D721Med (cell line): ENCODE data around the gene SPACA6.

Source experiments
- DNase-seq: peaks from one replicate; pipeline ENCODE4 v3.0.0; 2011; ENCODE audit warnings: low spot score; ENCODE audit not compliant: insufficient read length
- FAIRE-seq: peaks from 2 replicates; lab custom pipeline; 2011; peaks lifted over from hg19 to GRCh38; lab: Jason Lieb, UNC
- TF ChIP-seq, protein P1 (sequence below): IDR thresholded peaks from 2 replicates; pipeline ENCODE4 v1.5.1; 2012; ENCODE audit warnings: mild to moderate bottlenecking, control low read depth; ENCODE audit not compliant: insufficient read depth; ENCODE audit errors: missing control alignments

SPACA6 gene

DNA sequence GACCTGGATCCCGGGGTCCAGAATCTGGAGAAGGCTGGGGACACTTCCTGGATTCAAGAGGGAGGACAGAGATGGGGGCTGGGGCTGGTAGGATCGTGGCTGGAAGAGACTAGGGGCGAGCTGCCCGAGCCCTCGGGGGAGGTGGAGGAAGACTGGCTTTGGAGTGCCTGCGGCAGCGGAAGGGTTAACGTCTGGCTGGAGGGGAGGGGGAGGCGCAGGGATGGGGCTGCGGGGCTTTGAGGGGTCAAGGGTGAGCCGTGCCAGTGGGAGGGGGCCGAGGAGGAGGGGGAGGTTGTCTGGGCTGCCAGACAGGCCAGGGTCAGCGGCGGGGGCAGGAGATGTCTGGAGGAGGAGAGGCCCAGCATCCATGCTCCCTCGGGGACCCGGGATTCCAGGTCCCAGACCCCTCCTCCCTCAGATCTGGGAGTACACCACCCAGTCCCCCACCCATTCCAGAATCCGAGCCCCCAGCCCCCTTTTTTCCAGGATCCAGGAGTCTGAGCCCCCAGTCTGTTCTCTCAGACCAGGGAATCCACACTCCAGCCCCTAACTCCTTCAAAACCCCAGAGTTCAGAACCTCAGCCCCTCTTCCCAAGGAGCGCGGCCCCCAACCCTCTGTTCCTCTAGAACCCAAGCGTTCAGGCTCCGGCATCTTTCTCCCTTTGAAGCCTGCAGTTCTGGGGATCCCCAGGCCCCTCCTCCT lies 3.2 kb upstream of the SPACA6 start:
- DNase-seq (no peak), FAIRE-seq (no peak)
- TF ChIP-seq, protein P1, sequence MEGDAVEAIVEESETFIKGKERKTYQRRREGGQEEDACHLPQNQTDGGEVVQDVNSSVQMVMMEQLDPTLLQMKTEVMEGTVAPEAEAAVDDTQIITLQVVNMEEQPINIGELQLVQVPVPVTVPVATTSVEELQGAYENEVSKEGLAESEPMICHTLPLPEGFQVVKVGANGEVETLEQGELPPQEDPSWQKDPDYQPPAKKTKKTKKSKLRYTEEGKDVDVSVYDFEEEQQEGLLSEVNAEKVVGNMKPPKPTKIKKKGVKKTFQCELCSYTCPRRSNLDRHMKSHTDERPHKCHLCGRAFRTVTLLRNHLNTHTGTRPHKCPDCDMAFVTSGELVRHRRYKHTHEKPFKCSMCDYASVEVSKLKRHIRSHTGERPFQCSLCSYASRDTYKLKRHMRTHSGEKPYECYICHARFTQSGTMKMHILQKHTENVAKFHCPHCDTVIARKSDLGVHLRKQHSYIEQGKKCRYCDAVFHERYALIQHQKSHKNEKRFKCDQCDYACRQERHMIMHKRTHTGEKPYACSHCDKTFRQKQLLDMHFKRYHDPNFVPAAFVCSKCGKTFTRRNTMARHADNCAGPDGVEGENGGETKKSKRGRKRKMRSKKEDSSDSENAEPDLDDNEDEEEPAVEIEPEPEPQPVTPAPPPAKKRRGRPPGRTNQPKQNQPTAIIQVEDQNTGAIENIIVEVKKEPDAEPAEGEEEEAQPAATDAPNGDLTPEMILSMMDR = no peak

DNA sequence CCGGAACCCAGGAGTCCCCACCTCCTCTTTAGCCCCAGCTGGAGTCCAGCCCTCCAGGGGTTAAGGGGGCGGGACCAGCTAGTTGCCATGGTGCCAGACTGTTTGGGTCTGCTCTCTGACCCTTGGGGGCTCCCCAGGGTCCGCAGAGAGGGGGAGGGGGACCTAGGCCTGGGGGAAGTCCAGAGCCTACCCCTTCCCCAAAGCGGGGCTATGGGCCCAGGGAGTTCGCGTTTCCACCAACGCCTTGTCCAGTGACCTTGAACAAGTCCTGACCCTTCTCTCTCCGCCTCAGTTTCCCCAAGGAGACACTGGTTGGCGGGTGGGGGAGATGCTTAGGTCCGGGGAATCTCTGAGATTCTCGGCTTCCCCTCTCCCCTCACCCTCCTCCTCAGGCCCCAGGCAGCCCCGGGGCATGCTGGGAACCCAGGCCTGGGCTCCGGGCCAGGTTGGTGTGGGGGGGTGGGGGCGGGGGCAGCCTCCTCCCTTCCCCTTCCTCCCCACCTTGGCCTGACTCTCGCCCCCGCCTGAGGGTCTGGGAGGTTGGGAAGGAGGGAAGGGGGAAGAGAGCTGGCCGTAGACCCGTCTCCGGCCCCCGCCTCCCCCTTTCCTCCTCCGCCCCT lies 2.6 kb upstream of the SPACA6 start:
- DNase-seq = no peak
- FAIRE-seq = no peak
- TF ChIP-seq, protein P1 = no peak

DNA sequence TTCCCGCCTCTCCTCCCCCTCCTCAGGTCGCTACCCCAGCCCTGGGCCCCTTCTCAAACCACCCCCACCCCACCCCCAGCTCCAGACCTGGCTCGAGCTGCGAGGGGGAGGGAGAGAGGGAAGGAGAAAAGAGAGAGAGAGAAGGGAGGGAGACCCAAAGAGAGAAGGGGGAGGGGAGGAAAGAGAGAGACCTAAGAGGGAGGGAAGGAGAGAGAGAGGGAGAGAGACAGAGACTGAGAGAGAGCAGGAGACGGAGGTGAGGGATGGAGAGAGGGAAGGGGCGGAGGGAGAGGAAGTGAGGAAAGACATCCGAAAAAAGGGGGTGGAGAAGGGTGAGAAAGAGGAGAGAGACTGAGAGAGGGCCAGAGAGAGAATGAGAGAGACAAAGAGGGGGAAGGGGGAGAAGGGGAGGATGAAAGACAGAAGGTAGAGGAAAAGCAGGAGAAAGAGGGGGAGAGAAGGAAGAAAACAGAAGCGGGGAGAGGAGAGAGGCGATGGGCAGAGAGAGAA lies 2.0 kb upstream of the SPACA6 start:
- TF ChIP-seq, protein P1 = no peak
- no peak for DNase-seq
- no peak for FAIRE-seq

DNA sequence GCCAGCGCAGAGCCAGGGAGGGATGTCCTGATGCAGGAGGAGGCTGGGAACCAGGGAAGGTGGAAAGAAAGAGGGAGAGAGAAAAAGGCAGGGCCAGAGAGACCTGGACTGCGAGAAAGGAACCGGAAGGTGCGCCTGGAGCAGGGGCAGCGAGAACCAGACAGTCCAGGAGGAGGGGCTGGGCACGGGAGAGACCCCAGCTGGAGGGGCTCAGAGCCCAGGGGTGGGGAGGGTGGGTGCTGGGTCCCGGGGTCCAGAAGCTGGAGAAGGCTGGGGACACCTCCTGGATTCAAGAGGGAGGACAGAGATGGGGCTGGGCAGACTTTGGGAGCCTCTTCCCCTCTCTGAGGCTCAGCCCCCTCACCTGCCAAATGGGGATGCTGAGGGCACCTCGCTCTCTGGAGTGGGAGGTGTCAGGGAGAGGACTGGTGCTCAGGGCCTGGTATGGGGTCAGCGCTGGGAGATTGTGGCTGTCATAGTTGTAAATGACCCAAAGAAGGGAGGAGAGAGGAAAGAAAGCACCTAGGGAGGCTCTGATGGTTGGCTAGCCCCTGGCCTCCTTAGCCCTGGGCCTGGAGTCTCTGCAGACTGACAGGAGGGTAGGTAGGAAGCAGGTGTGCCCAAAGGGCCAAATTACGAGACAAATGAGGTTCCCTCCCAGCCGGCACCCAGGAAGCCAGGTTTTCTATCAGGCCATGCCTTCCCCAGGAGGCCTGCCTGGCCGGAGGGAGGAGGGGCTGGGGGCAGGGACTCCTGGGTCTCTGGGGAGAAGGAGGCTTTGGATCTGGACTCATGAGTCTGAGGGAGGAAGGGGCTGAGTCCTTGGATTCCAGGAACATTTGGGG lies 1.3 kb upstream of the SPACA6 start:
- TF ChIP-seq, protein P1 = no peak
- DNase-seq = no peak
- FAIRE-seq = no peak

DNA sequence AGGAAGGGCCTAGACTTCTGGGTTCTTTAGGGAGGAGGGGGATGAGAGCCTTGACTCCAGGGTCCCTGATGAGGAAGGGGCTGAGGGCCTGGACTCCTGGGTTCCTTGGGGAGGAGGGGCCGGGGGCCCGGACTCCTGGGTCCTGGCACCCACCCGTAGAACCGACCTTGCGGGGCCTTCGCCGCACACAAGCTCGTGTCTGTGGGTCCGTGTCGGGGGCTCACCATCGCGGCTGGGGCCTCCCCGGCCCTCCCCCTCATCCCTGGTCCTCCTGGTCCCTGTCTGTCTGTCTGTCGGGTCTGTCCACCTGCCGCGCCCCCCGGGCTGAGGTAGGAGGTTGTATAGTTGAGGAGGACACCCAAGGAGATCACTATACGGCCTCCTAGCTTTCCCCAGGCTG lies 662 bp upstream of the SPACA6 start:
- TF ChIP-seq, protein P1 = no peak
- DNase-seq (no peak), FAIRE-seq (no peak)

DNA sequence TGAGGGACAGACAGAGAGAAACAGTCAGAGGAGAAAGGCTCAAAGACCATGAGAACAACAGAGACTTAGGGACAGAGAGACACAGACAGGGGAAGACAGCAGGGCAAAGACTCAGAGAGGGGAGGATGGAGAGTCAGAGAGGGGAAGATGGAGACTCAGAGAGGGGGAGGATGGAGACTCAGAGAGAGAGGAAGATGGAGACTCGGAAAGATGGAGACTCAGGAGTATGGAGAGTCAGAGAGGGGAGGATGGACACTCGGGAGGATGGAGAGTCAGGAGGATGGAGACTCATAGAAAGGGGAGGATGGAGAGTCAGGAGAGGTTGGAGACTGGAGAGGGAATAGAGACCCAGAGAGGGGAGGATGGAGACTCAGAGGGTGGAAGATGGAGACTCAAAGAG lies 689 bp downstream of the SPACA6 start:
- FAIRE-seq = no peak
- TF ChIP-seq, protein P1 = no peak
- no peak for DNase-seq
